OCI-LY7 (cell line): Measurements from ENCODE around the gene SKIC2.

Experiments
- CTCF ChIP-seq: fragments of 200-600 bp; sonication (generic); conservative IDR thresholded peaks from 2 replicates; pipeline ENCODE4 v1.5.1; 2014; ENCODE audit warnings: mild to moderate bottlenecking, antibody characterized with exemption, low read length, moderate library complexity, mixed read lengths
- EZH2phosphoT487 ChIP-seq: fragments of 200-600 bp; sonication (generic); IDR thresholded peaks from 2 replicates; pipeline ENCODE4 v1.6.1; 2018; ENCODE audit warnings: low read depth, borderline replicate concordance, mild to moderate bottlenecking, mixed run types, antibody characterized with exemption, low read length, moderate library complexity, mixed read lengths

GRCh38 chr6:31918069-31918720, 40.8 kb upstream of the SKIC2 start:
- no peak for TF ChIP-seq CTCF
- TF ChIP-seq EZH2phosphoT487, result no peak
